Psoas muscle (tissue), 8 donors: Measurements from ENCODE around the gene KLHDC3. TPM values are rescaled to one million over a fixed set of nuclear protein-coding genes. Genes with fewer than 3 reads are reported as not detected.

Experiments used
- ATAC-seq, 4 donors: fragments of 200-7000 bp; cut with Tn5 transposase; one replicate each; pipeline ENCODE4 v1.9.1; 2020; ENCODE audit warnings: moderate library complexity in 3 of 4, mild to moderate bottlenecking in 2 of 4
- DNase-seq, 2 donors: peaks; one replicate each; pipeline ENCODE4 v3.0.0-alpha.2; 2020
- H3K27ac ChIP-seq: fragments of 200-600 bp; one replicate; pipeline ENCODE4 v1.8.0; 2022
- H3K27me3 ChIP-seq, 3 donors: fragments of 200-600 bp in 1 of 3; one replicate each; pipeline versions ENCODE4 v1.6.1 to v1.8.0; 2013 to 2022; ENCODE audit warnings: low read length in 2 of 3, mild to moderate bottlenecking in 2 of 3, moderate library complexity in 1 of 3; ENCODE audit not compliant: insufficient read depth in 3 of 3
- H3K36me3 ChIP-seq, 2 donors: fragments of 200-600 bp in 1 of 2; one replicate each; pipeline versions ENCODE4 v1.6.1 to v1.8.0; 2013 to 2022; ENCODE audit warnings: low read depth in 1 of 2, mild to moderate bottlenecking in 1 of 2, moderate library complexity in 1 of 2; ENCODE audit not compliant: insufficient read depth in 1 of 2
- H3K4me1 ChIP-seq: fragments of 200-600 bp; one replicate; pipeline ENCODE4 v1.8.0; 2022
- H3K4me3 ChIP-seq: fragments of 200-600 bp; one replicate; pipeline ENCODE4 v1.8.0; 2022; ENCODE audit warnings: mild to moderate bottlenecking
- H3K9me3 ChIP-seq: fragments of 200-600 bp; one replicate; pipeline ENCODE4 v1.8.0; 2022
- WGBS, 3 donors: extraction: QIAGEN DNeasy Blood & Tissue Kit; methylation state at CpG; one replicate each; pipeline versions ENCODE4 v1.1.6 to v1.1.7; 2013; 5-methylcytosine and 5-hydroxymethylcytosine counted together
- intact Hi-C, 2 donors: fragments of 100-400 bp; cut with DNase I; formaldehyde crosslinking; loops; one replicate each; pipeline versions ENCODE4 v1.11.0 to v1.14.2; 2022
- polyA plus RNA-seq, 3 donors: library from polyadenylated mRNA; stranded (reverse); fragments of 200-250 nt; gene quantifications; one replicate each; pipeline ENCODE4 v1.2.3, GENCODE V29; 2013
- total RNA-seq, 4 donors: library from RNA; stranded (reverse); fragmentation: NEBNext Ultra II Directional in 2 of 4; extraction: Animal tissue kit (Norgen Biotek cat#: 25700) in 2 of 4; gene quantifications; one replicate each; pipeline versions ENCODE4 v1.2.1 to v1.2.4, GENCODE V29; 2021 to 2023
- TF ChIP-seq, protein P1 (sequence below): fragments of 200-600 bp; IDR thresholded peaks from one replicate; pipeline ENCODE4 v1.8.0; 2022; ENCODE audit warnings: antibody characterized with exemption
- donor health status: healthy with polysubstance abuse.
- donor health status: DM: no; HTN: no; CAD: no; lungs with moderate emphysema.
- donor health status: Bipolar disorder and iron deficiency.
- donor health status: healthy.
- donor health status: DM: yes; HTN: yes; CAD: no.
- donor health status: DM: no; HTN: no; CAD: no.
- donor health status: DM: no; HTN: no; CAD: no.
- donor health status: DM: yes; HTN: yes; CAD: no.

Gene KLHDC3
- total and polyA plus RNA-seq, 7 donors = 61.7 to 198 (median 97.1) TPM

DNA sequence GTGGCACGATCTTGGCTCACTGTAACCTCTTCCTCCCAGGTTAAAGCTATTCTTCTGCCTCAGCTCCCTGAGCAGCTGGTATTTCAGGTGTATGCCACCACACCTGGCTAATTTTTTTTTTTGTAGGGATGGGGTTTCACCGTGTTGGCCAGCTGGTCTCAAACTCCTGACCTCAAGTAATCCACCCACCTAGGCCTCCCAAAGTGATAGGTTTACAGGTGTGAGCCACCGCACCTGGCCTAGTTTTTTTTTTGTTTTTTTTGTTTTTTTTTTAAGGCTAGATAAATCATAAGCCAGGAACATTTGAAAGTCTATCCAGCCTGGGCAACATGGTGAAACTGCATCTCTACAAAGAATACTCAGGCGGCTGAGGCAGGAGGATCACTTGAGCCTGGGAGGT, 18.3 kb downstream of the KLHDC3 start:
- Histone ChIP-seq H3K36me3 (peaks cover 20 to 66% of the 10 kb centered on the region in 2 donors), H3K27ac (no peak overlapping the region), H3K9me3 (no peaks in the 10 kb centered on the region), H3K27me3 (no peaks in the 10 kb centered on the region), H3K4me3 (no peak overlapping the region), H3K4me1 (peaks cover 24% of the 10 kb centered on the region)
- ATAC-seq = no peak
- 86 to 90% (median 86%) methylated on average over 4 of the region's 4 CpGs for WGBS, 3 donors
- TF ChIP-seq, protein P1, sequence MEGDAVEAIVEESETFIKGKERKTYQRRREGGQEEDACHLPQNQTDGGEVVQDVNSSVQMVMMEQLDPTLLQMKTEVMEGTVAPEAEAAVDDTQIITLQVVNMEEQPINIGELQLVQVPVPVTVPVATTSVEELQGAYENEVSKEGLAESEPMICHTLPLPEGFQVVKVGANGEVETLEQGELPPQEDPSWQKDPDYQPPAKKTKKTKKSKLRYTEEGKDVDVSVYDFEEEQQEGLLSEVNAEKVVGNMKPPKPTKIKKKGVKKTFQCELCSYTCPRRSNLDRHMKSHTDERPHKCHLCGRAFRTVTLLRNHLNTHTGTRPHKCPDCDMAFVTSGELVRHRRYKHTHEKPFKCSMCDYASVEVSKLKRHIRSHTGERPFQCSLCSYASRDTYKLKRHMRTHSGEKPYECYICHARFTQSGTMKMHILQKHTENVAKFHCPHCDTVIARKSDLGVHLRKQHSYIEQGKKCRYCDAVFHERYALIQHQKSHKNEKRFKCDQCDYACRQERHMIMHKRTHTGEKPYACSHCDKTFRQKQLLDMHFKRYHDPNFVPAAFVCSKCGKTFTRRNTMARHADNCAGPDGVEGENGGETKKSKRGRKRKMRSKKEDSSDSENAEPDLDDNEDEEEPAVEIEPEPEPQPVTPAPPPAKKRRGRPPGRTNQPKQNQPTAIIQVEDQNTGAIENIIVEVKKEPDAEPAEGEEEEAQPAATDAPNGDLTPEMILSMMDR = no peak
- no peak for DNase-seq
- intact Hi-C loops = no loop called here

DNA sequence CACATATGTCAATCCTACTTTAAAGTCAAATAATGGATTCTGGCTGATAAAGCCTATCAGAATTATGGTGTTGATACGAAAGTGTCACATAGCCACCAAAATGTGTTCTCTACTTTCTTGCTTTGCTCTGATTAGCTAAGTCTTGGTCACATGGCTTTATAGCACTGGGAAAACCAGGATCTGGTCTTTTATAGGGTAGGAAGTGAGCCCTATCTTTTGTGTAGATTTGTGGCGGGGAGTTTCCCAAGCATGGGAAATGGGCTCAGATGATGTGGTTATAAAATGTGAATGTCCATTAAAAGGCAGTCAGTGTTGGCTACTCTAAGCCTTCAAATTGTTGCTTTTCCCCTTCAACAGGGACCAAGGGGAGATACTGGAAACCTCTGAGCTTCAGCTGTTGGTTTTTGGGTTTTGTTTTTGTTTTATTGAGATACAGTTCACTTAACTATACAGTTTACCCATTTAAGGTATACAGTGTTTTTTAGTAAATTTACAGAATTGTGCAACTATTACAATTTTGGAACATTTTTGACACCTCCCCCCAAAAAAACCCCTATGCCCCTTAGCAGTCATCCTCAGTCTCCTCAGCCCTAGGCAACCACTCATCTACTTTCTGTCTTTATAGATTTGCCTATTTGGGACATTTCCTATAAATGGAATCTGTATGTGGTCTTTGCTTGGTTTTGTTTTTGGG, 19.6 kb downstream of the KLHDC3 start:
- Histone ChIP-seq H3K27me3 (no peaks in the 10 kb centered on the region), H3K4me1 (peaks cover 24% of the 10 kb centered on the region), H3K36me3 (peaks cover 18 to 67% of the 10 kb centered on the region in 2 donors), H3K9me3 (no peaks in the 10 kb centered on the region), H3K27ac (no peak overlapping the region), H3K4me3 (no peak overlapping the region)
- DNase-seq = no peak
- 91 to 96% (median 94%) methylated on average over 2 of the region's 2 CpGs for WGBS, 3 donors
- TF ChIP-seq, protein P1 = no peak
- ATAC-seq = no peak
- intact Hi-C loops = no loop called here

DNA sequence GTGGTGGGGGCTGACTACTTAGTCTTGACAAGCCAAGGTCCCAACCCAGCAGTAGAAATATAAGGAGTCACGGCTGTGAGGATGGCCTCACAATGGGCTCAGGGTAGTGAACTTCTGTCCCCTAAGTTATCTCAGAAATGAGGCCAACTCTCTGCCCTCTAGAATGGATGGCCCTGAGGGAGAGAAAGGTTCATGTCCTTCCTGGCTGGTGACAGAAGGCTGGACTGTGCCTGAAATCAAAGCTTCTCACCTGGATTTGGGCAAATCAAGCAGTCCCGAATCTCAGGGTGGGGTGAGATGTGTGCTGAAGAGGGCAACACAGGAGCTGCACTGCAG, 20.1 kb downstream of the KLHDC3 start:
- peaks cover 14 to 65% of the 10 kb centered on the region in 2 donors for H3K36me3 ChIP-seq
- WGBS, 3 donors = 72 to 85% (median 75%) methylated on average over 2 of the region's 2 CpGs
- H3K9me3 ChIP-seq = no peaks in the 10 kb centered on the region
- peaks cover 24% of the 10 kb centered on the region for H3K4me1 ChIP-seq
- ATAC-seq (no peak), DNase-seq (no peak)
- TF ChIP-seq, protein P1 = no peak
- no peaks in the 10 kb centered on the region for H3K27me3 ChIP-seq
- no peak overlapping the region for H3K4me3 ChIP-seq
- H3K27ac ChIP-seq = no peak overlapping the region
- intact Hi-C loops = no loop called here

DNA sequence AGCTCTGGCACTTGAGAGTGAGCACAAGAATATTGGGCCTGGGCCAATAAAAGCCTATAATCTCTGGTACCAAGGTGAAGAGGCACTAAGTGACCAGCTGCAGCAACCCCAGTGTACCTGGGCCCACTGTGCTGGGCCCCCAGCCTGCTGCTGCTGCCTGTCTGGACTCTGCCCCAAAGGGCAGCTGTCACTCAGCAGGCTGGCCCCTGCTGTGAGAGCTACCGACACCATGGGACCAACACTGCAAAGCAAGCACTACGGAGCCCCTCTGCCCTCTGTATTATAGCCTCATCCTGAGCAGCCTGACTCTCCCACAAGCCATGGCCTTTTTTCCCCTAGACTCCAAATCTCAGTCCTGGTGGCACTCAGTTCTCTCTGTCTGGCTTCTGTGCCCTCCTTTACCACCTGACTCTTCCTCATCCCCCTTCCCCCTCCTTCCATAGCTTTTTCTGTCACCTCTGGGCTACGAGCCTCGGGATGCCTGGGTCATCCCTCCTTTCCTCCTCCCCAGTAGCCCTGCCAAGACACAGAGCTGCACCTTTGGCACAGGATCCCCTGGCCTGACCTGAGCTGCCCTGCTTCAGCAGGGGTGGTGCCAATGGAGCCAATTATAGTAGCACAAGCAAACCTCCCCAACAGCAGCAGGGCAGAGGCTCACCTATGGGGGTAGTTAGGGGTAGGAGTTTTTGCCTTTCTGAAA, 21.6 kb downstream of the KLHDC3 start:
- Histone ChIP-seq H3K27ac (peak overlapping the region; percentile 81), H3K27me3 (no peaks in the 10 kb centered on the region), H3K4me3 (no peak overlapping the region), H3K36me3 (peaks cover 4 to 61% of the 10 kb centered on the region in 2 donors), H3K9me3 (no peaks in the 10 kb centered on the region), H3K4me1 (peaks cover 24% of the 10 kb centered on the region)
- ATAC-seq (peak; percentile 96 to 98 (median 98)), DNase-seq (peak; percentile 71 to 93)
- intact Hi-C loops = loop anchor here in 1 of 2 donors (2.0 kb wide), 1 partner anchor 17 kb away; the partner anchor contains the start of gene CUL7
- 25 to 39% (median 28%) methylated on average over 4 of the region's 4 CpGs for WGBS, 3 donors
- TF ChIP-seq, protein P1 = no peak
